Peyer's patch (tissue), 4 donors: ENCODE data around the gene ZNF555. TPM values are rescaled to one million over a fixed set of nuclear protein-coding genes. Genes with fewer than 3 reads are reported as not detected.
"Not testable (repeated sequence)": the region's sequence is repeated elsewhere in the genome, so short reads cannot be mapped to it uniquely, and the experiment has no call there.

Experiments
- DNase-seq, 3 donors: peaks; one replicate each; pipeline ENCODE4 v3.0.0-alpha.2; 2017 to 2019
- H3K27ac ChIP-seq, 4 donors: fragments of 200-600 bp; sonication (generic); one replicate each; pipeline ENCODE4 v1.5.1; 2016 to 2019
- H3K27me3 ChIP-seq, 2 donors: fragments of 200-600 bp; sonication (generic); one replicate each; pipeline ENCODE4 v1.5.1; 2019
- H3K36me3 ChIP-seq, 3 donors: fragments of 200-600 bp; sonication (generic); one replicate each; pipeline ENCODE4 v1.5.1; 2016 to 2019
- H3K4me1 ChIP-seq, 4 donors: fragments of 200-600 bp; sonication (generic); one replicate each; pipeline ENCODE4 v1.5.1; 2016 to 2019
- H3K4me3 ChIP-seq, 4 donors: fragments of 200-600 bp; sonication (generic); 1 replicate in 3 of 4; 2 replicates in 1 of 4; pipeline ENCODE4 v1.5.1; 2016 to 2019; ENCODE audit warnings: mild to moderate bottlenecking in 1 of 4
- H3K9me3 ChIP-seq, 4 donors: fragments of 200-600 bp; sonication (generic); one replicate each; pipeline ENCODE4 v1.5.1; 2016 to 2019; ENCODE audit warnings: mild to moderate bottlenecking in 1 of 4
- CTCF ChIP-seq, 6 experiments: fragments of 450-650 bp in 4 of 6; fragments of 200-600 bp in 2 of 6; sonication (generic) in 1 of 6; IDR thresholded peaks; one replicate each; pipeline ENCODE4 v1.5.1; 2017 to 2019; ENCODE audit warnings: antibody characterized with exemption in 6 of 6, mild to moderate bottlenecking in 3 of 6, moderate library complexity in 1 of 6
- POLR2A ChIP-seq, 2 donors: fragments of 450-650 bp; IDR thresholded peaks; one replicate each; pipeline ENCODE4 v1.5.1; 2017; ENCODE audit warnings: antibody characterized with exemption in 2 of 2, mild to moderate bottlenecking in 2 of 2, moderate library complexity in 2 of 2
- total RNA-seq, 4 donors: library from RNA; depleted of rRNA; stranded (reverse); fragments of >200 nt; gene quantifications; one replicate each; pipeline ENCODE4 v1.1.0, GENCODE V29; 2016

Gene ZNF555
- total RNA-seq, 4 donors from 2014 or later, result 4.4 to 5.8 (median 4.4) TPM

DNA sequence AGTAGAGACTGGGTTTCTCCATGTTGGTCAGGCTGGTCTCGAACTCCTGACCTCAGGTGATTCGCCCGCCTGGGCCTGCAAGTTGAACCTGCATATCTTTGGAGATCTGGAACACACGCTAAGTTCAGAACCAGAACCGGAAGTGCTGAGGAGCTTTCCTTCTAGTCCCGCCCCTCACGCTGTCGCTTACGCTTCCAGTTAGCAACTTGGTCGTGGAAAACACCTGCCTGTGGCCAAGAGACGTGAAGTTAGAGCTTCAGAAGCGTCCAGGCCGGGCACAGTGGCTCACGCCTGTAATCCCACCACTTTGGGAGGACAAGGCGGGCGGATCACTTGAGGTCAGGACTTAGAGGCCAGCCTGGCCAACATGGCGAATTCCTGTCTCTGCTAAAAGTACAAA lies 44.5 kb downstream of the ZNF555 start:
- Histone ChIP-seq H3K4me3 (no peak overlapping the region), H3K27ac (no peak overlapping the region), H3K9me3 (no peaks in the 10 kb centered on the region), H3K27me3 (no peaks in the 10 kb centered on the region), H3K36me3 (no peaks in the 10 kb centered on the region), H3K4me1 (no peaks in the 10 kb centered on the region)
- TF ChIP-seq POLR2A (IDR thresholded peaks at IDR 0.05) (no peak), CTCF (IDR thresholded peaks at IDR 0.05) (no peak)
- DNase-seq, result no peak

- Histone ChIP-seq H3K4me1 (no peaks in the 10 kb centered on the region), H3K27ac (no peak overlapping the region), H3K36me3 (no peaks in the 10 kb centered on the region), H3K27me3 (no peaks in the 10 kb centered on the region), H3K4me3 (no peak overlapping the region), H3K9me3 (no peaks in the 10 kb centered on the region)
- no peak for DNase-seq
- no peak for TF ChIP-seq POLR2A (IDR thresholded peaks at IDR 0.05)
- peak; percentile 31 to 78 (median 66) for TF ChIP-seq CTCF (IDR thresholded peaks at IDR 0.05)
Observed at GRCh38 chr19:2887391-2887914, 46.2 kb downstream of the ZNF555 start.

- TF ChIP-seq CTCF (IDR thresholded peaks at IDR 0.05), result no peak
- TF ChIP-seq POLR2A (IDR thresholded peaks at IDR 0.05), result no peak
- no peaks in the 10 kb centered on the region for H3K27me3 ChIP-seq
- no peaks in the 10 kb centered on the region for H3K9me3 ChIP-seq
- peak in 2 of 3 donors; percentile 62 for DNase-seq
- no peaks in the 10 kb centered on the region for H3K36me3 ChIP-seq
- peak overlapping the region in 2 of 4 donors; percentile 26 to 55 for H3K27ac ChIP-seq
- H3K4me3 ChIP-seq, result peak overlapping the region in 3 of 4 donors; percentile 17 to 39 (median 34)
- no peaks in the 10 kb centered on the region for H3K4me1 ChIP-seq
Observed at GRCh38 chr19:2888731-2889224, 47.5 kb downstream of the ZNF555 start.

DNA sequence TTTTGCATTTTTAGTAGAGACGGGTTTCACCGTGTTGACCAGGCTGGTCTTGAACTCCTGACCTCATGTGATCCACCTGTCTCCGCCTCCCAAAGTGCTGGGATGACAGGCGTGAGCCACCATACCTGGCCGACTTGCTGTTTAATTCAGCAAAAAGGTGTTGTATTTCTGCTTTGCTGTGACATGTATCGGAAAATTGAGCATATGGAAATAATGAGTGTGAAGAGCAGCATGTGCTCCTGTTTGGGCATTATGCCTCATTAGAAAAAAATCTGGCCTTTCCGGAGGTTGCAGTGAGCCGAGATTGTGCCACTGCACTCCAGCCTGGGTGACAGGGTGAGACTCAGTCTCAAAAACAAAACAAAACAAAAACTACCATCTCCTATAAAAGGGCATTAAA lies 49.3 kb downstream of the ZNF555 start:
- not testable (repeated sequence) for DNase-seq, H3K27me3 ChIP-seq, H3K4me3 ChIP-seq, H3K27ac ChIP-seq, H3K9me3 ChIP-seq, H3K4me1 ChIP-seq, H3K36me3 ChIP-seq

GRCh38 chr19:2896694-2897093 lies 55.4 kb downstream of the ZNF555 start:
- no peaks in the 10 kb centered on the region for H3K36me3 ChIP-seq
- H3K27ac ChIP-seq, result no peak overlapping the region
- H3K4me3 ChIP-seq, result no peak overlapping the region
- peaks cover 0 to 6% (median 2%) of the 10 kb centered on the region in 4 donors for H3K4me1 ChIP-seq
- no peak for DNase-seq
- TF ChIP-seq CTCF (IDR thresholded peaks at IDR 0.05), result no peak
- no peak for TF ChIP-seq POLR2A (IDR thresholded peaks at IDR 0.05)
- no peaks in the 10 kb centered on the region for H3K27me3 ChIP-seq
- H3K9me3 ChIP-seq, result peaks cover 0 to 6% (median 2%) of the 10 kb centered on the region in 4 donors

DNA sequence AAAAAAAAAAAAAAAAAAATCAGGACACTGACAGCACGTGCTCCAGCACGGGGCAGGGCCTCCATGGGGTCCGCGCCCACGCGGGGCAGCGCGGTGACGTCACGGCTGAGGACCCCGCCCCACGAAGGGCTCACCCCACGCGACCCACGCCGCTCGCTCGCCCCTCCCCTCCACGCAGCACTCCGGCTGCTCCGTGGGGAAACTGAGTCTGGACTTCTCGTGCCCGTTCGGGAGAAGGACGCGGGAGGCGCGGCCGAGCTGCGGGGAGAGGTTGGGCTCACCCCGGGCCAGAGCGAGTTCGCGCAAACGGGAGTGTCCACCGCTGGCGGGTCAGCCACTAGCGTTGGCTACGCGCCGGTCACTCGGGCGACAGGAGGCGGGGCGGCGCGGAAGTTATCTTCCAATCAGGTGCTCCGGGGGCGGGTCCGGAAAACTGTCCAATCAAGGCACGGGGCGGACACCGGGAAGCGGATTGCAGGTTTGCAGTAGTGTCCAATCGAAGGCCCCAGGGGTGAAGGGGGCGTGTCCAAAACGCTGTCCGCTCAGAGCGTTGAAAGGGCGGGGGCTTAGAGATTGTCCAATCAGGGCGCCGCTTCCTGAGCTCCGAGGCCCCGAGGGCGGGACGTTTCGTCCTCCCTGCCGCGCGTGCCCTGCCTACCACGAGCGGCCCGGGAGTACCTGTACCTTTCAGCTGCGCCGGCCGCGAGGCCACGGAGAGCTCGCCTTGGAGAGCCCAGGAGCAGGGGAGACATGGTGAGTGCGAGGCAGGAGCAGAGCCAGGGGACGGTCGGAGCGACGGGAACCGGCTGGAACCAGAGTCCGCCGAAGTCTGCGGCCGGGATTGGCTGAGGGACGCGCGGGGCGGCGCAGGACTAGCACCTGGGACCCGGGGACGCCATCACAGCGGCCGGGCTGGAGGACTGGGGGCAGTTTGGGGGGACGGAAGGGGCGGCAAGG lies 59.3 kb downstream of the ZNF555 start, which contains the start of gene ZNF57:
Gene ZNF57 (plus strand): TSS at position 633 of the 957 bp plus-strand sequence. CDS start 118 bp downstream, at position 751.
- H3K36me3 ChIP-seq, result peaks cover 0 to 7% (median 0%) of the 10 kb centered on the region in 3 donors
- peak within 1 kb of the TSS; percentile 58 to 86 (median 75) for H3K4me3 ChIP-seq
- peaks cover 0 to 6% (median 2%) of the 10 kb centered on the region in 4 donors for H3K9me3 ChIP-seq
- H3K27me3 ChIP-seq, result no peaks in the 10 kb centered on the region
- TF ChIP-seq POLR2A (IDR thresholded peaks at IDR 0.05) (peak; percentile 93), CTCF (IDR thresholded peaks at IDR 0.05) (peak in 2 of 6 experiments; percentile 6 to 19)
- DNase-seq, result peak; percentile 99 to 100 (median 100)
- H3K27ac ChIP-seq, result peak within 1 kb of the TSS; percentile 66 to 85 (median 82)
- peaks cover 0 to 27% (median 3%) of the 10 kb centered on the region in 4 donors for H3K4me1 ChIP-seq
